Peyer's patch (tissue), 4 donors: ENCODE data around the gene AP5S1.

Experiments used
- POLR2A ChIP-seq, 2 donors: fragments of 450-650 bp; IDR thresholded peaks; one replicate each; pipeline ENCODE4 v1.5.1; 2017; ENCODE audit warnings: antibody characterized with exemption in 2 of 2, mild to moderate bottlenecking in 2 of 2, moderate library complexity in 2 of 2
- TF ChIP-seq, protein P1 (sequence below), 6 experiments: fragments of 450-650 bp in 4 of 6; fragments of 200-600 bp in 2 of 6; sonication (generic) in 1 of 6; IDR thresholded peaks; one replicate each; pipeline ENCODE4 v1.5.1; 2017 to 2019; ENCODE audit warnings: antibody characterized with exemption in 6 of 6, mild to moderate bottlenecking in 3 of 6, moderate library complexity in 1 of 6

DNA sequence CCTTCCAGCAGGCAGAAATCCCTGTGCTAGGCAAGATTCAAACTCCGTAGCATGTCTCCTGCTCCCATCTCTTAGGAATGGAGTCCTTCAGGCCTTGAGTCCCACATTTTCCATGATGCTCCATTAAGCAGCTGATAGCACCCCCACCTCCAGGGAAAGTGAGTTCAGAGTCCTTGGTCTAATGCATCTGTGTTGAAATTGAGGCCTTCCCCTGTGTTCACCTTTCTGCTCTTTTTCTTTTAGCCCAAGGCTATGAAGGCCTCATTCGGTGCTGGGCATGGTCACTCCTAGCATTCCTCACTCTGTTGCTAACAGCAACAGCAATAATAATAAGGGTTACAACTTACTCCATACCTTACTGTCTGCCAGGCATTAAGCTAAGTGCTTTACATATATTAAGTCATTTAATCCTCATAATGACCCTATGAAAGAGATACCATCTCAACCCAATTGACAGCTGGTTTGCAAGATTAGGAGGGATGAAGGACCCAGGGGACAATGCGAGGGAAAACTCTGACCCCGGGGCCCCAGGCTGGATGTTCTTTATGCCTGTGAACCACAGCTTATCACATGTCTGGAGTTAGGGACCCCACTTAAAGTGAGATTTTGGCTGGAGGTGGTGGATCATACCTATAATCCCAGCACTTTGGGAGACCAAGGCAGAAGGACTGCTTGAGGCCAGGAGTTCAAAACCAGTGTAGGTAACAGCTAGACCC, 51.4 kb downstream of the AP5S1 start:
- TF ChIP-seq, protein P1, sequence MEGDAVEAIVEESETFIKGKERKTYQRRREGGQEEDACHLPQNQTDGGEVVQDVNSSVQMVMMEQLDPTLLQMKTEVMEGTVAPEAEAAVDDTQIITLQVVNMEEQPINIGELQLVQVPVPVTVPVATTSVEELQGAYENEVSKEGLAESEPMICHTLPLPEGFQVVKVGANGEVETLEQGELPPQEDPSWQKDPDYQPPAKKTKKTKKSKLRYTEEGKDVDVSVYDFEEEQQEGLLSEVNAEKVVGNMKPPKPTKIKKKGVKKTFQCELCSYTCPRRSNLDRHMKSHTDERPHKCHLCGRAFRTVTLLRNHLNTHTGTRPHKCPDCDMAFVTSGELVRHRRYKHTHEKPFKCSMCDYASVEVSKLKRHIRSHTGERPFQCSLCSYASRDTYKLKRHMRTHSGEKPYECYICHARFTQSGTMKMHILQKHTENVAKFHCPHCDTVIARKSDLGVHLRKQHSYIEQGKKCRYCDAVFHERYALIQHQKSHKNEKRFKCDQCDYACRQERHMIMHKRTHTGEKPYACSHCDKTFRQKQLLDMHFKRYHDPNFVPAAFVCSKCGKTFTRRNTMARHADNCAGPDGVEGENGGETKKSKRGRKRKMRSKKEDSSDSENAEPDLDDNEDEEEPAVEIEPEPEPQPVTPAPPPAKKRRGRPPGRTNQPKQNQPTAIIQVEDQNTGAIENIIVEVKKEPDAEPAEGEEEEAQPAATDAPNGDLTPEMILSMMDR (IDR thresholded peaks at IDR 0.05), result no peak
- TF ChIP-seq POLR2A (IDR thresholded peaks at IDR 0.05), result no peak
